ENCODE results near the gene SNUPN. TPM values are rescaled to one million over a fixed set of nuclear protein-coding genes. Genes with fewer than 3 reads are reported as not detected.
"Not testable (repeated sequence)": the region's sequence is repeated elsewhere in the genome, so short reads cannot be mapped to it uniquely, and the experiment has no call there.

SNUPN gene
- total RNA-seq, 2 experiments from 2014 or later = 30.4 to 31.8 TPM

DNA sequence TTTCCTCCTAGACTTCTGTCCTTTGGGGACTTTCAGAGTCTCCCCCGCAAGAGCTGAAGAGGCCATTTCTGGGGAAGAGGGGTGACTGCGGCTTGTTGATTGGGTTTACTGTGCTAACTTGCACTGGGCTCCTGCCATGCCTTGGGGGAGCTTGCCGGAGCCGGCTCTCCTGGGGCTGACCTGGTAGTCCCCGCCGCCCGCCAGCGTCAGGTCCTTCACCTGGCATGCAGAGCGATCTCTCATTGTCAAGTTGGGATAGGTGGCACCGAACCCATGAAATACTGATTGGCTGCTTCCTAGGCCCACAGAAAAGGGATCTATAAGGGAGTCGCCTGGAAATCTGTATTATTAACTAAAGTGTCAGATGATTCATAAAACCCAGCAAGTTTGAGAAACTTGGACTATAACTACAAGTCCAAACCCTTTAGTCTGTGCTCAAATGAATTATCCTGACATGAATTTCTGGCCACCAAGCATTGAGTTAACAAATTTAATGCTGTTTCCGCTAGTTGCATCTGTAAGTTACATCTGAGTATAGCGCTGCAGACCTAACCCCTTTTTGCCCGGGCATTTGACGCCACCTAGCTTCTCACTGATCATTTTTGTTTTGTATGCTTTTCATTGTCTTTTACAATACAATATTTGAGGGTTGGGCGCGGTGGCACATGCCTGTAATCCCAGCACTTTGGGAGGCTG, 15.1 kb upstream of the SNUPN start:
- ChIA-PET CTCF (interaction anchor here (0.5 to 5.5 kb wide), 15 partner anchors 10 to 649 kb away, joined by 3 to 25 read pairs (median 4); partner anchors contain the start of genes MAN2C1, PTPN9, SNUPN and UBE2Q2), POLR2A (interaction anchor here (0.5 to 4.3 kb wide), 10 partner anchors 11 to 275 kb away, joined by 3 to 73 read pairs (median 8); partner anchors contain the start of genes MAN2C1, PTPN9, SIN3A and SNUPN)

DNA sequence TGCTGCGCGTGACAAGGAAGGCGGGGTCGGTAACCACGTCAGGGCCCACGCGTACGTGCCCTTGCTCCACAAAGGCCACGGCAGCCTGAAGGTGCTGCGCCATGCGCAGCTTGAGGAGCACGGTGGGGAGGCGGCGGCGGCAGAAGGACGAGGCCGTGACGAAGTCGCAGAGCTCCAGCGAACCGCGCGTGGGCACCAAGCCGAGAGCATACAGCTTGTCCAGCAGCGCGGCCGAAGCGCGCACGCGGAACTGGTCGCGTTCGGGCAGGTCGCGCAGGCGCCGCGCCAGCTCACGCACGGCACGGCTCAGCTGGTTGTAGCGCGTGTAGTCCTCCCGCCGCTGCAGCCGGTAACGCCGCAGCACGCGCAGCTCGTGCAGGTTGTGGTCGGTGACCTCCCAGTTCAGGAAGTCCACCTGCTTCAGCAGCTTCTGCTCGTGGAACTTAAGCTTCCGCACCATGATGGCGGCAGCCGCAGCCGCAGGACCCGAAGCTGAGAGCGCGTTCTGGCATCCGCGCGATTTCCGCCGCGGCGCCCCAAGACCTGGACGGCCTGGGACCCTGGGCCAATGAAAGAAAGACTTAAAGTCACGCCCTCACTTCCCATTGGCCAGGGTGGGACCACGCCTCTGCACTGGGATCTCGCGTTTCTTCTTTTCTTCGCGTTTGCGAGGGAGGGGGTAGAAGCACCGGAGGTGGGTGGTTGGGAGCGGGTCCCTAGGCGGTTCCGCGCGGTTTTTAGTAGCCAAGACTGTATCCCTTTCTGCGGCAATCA, 14.4 kb upstream of the SNUPN start, which contains the start of gene IMP3:
IMP3 (minus strand) TSS at position 516 of the 774 bp plus-strand sequence; CDS start at position 460, 56 bp downstream.
- ChIA-PET POLR2A (interaction anchor here (0.7 to 4.3 kb wide), 10 partner anchors 11 to 1024 kb away, joined by 3 to 73 read pairs (median 6); partner anchors contain the start of genes MAN2C1, PTPN9, SIN3A and SNUPN), CTCF (interaction anchor here (0.8 to 5.5 kb wide), 9 partner anchors 12 to 272 kb away, joined by 3 to 25 read pairs (median 6); partner anchors contain the start of genes MAN2C1, SNUPN and UBE2Q2)

DNA sequence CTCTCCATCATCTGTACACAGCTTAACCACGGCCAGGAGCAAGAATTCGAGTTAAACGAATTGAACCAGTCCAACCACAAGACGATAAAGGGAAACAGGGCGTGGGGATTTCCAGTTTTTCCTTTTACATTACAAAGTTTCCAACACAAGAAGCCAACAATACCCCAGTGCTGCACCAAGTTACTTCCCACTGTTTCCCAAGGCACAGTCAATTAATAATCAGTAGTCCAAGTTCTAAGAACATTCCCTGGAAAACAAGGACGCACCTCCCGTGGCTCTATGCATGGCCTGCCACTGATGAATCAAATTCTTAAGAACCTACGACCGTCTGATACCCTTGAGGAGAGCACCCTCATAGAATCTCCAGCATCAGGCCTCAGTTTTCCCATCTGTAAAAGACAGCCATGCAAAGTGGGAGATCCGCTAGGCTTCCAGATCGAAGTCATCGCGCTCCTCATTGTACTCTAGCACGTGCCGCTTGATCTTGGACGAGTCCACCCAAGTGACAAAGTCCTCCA, 13.7 kb upstream of the SNUPN start:
- CTCF ChIA-PET = interaction anchor here (1.0 to 5.5 kb wide), 7 partner anchors 8 to 271 kb away, joined by 3 to 25 read pairs (median 6); partner anchors contain the start of genes MAN2C1, SNUPN and SNX33
- POLR2A ChIA-PET = interaction anchor here (0.8 to 4.3 kb wide), 10 partner anchors 12 to 1023 kb away, joined by 3 to 73 read pairs (median 6); partner anchors contain the start of genes MAN2C1, PTPN9, SIN3A and SNUPN

DNA sequence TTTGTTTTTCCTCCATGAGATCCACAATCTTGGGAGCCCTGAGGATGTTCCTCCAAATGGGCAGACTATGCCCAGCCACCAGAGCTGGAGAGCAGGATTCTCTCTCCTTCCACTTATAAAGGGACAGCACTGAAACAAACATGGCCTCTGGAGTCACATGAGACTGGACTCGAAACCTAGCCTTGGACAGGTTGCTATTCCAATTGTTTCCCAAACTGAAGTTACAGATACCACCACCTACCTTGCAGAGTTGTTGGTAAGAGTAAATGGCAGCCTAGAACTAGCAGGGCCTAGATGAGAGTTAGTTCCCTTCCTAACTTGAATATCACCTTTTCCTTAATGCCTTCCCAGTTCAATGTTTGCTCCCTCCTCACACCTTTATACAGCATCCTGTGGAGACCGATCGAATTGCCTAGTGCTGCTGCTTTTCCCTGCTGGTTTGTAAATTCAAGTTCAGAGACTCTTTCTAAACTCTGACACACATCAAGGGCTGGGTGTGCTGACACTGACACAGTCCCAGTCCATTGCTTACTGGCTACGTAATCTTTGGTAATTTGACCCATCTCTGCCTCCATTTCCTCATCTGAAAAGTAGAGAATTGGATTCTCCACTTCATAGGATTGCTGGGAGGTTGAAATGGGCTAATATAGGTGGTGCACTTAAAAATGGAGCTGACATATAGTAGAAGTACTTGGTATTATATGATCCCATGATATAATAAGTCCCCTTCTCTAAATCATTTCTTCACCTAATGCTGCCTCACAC, 11.9 kb upstream of the SNUPN start:
- CTCF ChIA-PET = interaction anchor here (1.1 to 5.5 kb wide), 2 partner anchors 11 to 184 kb away, joined by 3 to 25 read pairs; partner anchors contain the start of gene SNUPN
- POLR2A ChIA-PET = interaction anchor here (0.6 to 3.5 kb wide), 3 partner anchors 10 to 719 kb away, joined by 4 to 47 read pairs (median 4); partner anchors contain the start of gene SNUPN

DNA sequence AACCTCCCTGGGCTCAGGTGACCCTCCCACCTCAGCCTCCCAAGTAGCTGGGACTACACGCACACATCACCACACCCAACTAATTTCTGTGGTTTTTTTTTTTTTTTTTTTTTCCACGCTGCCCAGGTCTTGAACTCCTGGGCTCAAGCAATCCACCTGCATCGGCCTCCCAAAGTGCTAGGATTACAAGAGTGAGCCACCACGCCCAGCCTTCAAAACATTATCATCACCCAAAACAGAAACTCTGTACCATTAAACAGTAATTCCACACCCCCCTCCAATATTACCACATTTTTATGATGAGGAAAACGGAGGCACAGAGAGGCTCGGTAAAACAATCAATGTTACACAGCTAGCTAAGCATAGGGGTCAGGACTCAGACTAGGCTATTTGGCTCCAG, 10.5 kb upstream of the SNUPN start:
- ChIA-PET CTCF (interaction anchor here (0.6 to 5.5 kb wide), 2 partner anchors 10 to 118 kb away, joined by 3 to 25 read pairs; partner anchors contain the start of gene SNUPN), POLR2A (interaction anchor here (0.6 kb wide), 1 partner anchor 11 kb away, joined by 3 read pairs; the partner anchor contains the start of gene SNX33)

DNA sequence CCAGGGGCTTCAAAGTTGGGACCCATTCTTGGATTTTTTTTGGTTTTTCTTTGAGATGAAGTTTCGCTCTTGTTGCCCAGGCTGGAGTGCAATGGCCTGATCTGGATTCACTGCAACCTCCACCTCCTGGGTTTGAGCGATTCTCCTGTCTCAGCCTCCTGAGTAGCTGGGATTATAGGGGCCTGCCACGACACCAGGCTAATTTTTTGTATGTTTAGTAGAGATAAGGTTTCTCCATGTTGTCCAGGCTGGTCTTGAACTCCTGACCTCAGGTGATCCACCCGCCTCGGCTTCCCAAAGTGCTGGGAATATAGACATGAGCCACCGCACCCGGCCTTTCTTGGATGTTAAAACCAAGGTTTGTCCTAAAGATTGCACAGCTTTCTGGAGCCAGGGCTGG, 8.4 kb upstream of the SNUPN start:
- CTCF ChIA-PET, POLR2A ChIA-PET: not testable (repeated sequence)

DNA sequence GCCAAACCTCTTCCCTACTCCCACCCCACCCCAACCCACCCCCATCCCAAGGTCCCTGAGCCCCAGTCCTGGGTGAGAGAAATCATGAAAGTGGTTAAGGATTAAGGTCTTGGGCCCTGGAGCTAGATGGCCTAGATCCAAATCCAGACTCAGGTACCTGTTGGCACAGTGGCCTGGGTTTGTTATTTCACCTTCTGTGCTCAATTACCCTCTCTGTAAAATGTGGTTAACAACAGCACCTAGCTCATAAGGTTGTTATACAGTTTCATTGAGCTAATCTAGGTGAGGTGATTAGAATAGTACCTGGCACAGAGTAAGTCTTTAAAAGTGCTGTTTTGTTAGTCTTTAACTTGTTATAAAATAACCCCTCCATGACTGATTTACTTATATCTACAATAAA, 6.4 kb upstream of the SNUPN start:
- CTCF ChIA-PET = interaction anchor here (0.7 kb wide), 2 partner anchors 219 to 760 kb away, joined by 3 read pairs; no protein-coding TSS in a partner anchor
- POLR2A ChIA-PET = no interaction called here

DNA sequence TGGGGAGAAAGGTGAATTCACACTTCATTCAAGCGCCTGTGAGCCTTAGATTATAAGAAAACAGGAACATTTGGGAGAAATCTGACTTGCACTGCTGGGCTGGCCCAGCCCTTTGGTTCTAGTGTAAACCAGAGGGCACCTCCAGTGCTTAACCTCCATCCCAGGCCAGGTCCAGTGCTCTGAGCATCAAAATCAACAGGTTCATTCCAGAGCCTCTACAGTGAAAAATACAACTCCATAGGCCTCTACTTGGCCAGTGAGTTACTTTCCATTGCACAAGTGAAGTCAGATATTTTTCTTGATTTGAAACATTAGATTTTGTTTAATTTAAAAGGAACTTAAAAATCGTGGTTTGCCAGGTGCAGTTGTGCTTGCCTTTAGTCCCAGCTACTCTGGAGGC, 3.0 kb downstream of the SNUPN start:
- ChIA-PET POLR2A (interaction anchor here (0.7 kb wide), 1 partner anchor 174 kb away, joined by 3 read pairs; no protein-coding TSS in a partner anchor), CTCF (interaction anchor here (1.2 kb wide), 1 partner anchor 15 kb away, joined by 4 read pairs; no protein-coding TSS in a partner anchor)

DNA sequence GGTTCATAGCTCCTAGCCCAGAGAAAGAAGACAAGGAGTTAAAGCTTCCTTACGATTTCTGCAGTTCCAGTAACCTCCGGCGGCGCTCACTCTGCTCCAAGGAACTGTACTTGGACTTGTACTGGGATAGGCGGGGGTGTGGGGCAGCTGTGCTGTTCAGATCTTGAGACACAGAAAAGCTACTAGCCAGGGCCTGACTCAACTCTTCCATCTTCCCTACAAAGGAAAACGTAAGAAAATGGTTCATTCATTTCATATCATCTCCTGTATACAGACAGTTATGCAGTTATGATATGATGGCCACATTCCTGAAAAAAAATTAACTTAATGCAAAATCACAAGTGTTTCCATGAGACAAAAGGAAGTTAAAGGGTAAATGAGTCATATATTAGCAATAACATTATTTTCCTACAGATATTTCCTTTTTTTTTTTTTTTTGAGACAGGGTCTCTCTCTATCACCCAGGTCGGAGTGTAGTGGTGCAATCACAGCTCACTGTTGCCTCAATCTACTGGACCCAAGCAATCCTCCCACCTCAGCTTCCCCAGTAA, 4.6 kb downstream of the SNUPN start:
- CTCF ChIA-PET = interaction anchor here (0.5 kb wide), 1 partner anchor 47 kb away, joined by 3 read pairs; no protein-coding TSS in a partner anchor
- POLR2A ChIA-PET = interaction anchor here (0.8 kb wide), 1 partner anchor 12 kb away, joined by 3 read pairs; no protein-coding TSS in a partner anchor

DNA sequence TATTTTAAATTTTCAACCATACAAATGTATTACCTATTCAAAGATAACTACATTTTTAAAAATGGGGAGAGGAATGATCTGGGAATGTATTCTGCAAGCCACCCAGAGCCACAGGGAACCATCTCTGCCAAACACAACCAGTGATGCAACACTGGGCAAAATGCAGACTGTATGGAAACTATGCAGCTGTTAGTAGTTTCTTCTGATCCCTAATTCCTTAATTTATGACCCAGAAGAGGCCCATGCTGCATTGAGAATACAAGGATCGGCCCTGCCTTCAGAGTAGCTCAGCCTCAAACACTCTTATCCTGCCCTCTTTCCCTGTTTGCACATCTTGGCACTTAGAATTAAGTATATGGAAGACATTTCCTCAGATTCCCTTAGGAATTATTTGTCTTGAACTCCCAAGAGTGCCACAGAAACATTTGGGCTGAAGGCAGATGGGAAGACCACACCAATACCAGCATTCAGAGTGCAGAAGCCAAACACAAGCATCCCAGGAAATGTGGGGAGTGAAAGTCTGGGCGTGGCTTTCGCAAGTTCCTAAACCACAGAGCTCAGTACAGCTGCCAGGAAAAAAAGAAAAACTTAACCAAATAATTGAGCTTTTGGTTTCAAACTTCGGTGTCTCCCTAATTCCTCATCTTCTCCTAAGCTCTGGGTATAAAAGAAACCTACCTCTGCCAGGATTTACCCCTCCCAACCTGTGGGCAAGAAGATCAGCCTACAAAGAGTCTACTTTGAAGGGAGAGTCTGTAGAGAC, 5.3 kb downstream of the SNUPN start:
- POLR2A ChIA-PET = interaction anchor here (0.8 kb wide), 1 partner anchor 11 kb away, joined by 3 read pairs; no protein-coding TSS in a partner anchor
- CTCF ChIA-PET = interaction anchor here (0.5 kb wide), 1 partner anchor 46 kb away, joined by 3 read pairs; no protein-coding TSS in a partner anchor

DNA sequence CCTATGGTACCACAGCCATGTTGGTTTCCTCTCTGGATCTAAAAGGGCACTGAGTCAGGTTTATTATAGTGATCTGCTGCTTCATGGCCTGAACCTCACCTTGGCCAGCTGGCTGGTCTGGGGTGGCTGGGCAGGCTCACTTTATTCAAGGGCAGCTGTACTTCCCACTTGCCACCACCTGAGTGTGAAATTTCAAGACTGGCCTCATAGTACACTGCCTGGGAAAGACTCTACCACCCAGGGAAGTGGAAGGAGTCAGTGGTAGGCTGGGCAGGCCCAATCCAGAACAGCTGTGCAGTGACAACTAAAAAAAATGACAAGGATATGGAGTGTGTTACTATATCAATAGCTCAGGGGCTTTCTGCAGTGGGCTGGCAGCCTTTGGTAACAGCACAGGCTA, 8.8 kb downstream of the SNUPN start:
- CTCF ChIA-PET = no interaction called here

DNA sequence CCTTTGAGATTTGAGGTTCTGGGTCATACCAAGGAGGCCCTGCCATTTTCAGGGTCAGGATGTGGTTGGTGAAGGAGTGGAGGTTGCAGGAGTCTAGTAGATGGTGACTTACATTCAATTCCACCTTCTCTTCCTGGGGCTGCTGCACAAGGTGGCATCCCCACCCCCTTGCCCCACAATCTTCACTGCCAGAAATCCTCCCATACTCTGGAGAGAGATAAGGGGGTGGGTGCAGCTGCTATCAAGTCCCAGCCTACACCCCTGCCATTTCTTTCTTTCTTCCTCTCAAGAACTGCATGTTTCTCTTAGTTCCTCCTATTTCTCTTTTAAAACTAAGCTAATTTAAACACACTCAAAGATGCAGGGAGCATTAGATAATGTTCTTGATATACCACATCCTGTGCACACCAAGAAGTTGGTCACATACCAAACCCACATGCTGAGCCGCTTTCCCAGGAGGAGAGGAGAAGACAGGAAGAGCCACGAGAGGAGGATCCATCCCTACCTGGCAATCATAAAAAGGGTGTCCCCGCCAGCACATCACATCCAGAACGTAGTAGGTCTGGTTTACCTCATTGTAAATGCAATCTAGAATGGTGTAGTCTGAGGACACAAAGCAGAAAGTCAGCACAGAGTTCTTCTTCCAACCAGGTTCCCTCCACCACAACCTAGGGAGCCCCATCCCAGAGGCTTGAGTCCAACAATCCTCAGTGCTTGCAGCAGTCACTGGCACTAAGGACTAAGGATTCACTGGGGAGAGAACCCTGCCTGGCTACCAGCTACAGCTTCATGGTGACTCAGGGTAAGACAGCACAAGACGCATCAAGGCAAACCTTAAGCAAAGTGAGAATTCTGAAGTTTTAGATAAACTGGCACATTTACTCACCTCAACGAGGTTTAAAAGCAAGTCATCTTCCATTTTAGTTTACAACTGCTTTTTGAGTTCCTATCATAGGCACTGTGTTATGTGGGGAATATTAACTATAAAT, 18.5 kb downstream of the SNUPN start:
- CTCF ChIA-PET = interaction anchor here (1.3 to 1.5 kb wide), 2 partner anchors 9 to 16 kb away, joined by 4 to 5 read pairs; no protein-coding TSS in a partner anchor
- POLR2A ChIA-PET = interaction anchor here (1.3 kb wide), 1 partner anchor 28 kb away, joined by 3 read pairs; the partner anchor contains the start of gene PTPN9

More for the DNA sequence above, 8.8 kb downstream of the SNUPN start:
- POLR2A ChIA-PET = interaction anchor here (0.6 kb wide), 2 partner anchors 15 to 61 kb away, joined by 3 to 8 read pairs; no protein-coding TSS in a partner anchor

DNA sequence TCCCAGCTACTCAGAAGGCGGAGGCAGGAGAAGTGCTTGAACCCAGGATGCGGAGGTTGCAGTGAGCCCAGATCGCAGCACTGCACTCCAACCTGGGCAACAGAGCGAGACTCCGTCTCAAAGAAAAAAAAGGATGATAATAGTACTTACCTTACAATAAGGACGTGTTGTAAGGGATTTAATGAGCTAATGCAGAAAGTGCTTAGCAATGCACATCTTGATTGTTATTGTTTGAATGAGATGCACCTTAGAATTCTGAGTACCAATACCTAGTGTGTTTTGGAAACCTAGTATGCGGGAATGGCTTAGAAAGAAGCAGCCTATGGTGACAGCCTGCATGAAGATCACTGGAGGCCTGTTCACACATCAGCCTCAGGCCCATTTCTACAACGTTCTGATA, 19.5 kb downstream of the SNUPN start:
- POLR2A ChIA-PET = interaction anchor here (1.3 kb wide), 1 partner anchor 27 kb away, joined by 3 read pairs; the partner anchor contains the start of gene PTPN9

DNA sequence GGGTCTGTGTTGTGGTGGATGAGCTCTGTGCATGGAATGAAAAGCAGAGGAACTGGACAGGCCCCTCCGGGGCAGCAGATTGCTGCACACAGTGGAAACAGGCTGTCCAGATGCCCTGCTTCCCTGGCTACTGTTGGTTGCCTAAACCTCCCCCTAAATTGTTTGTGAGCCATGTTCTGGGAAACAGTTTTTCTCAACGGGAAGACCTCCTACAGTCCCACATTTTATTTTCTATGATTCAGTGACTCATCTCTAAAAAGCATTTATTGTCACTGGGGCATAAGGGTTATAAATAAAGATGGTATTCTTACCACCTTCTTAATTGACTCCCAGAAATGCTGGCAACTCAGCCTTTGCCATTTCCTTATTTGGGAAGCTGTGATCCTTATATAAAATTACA, 26.1 kb downstream of the SNUPN start:
- CTCF ChIA-PET = interaction anchor here (0.7 to 1.3 kb wide), 2 partner anchors 10 to 257 kb away, joined by 3 read pairs; no protein-coding TSS in a partner anchor
- POLR2A ChIA-PET = no interaction called here

More for the DNA sequence above, 19.5 kb downstream of the SNUPN start:
- CTCF ChIA-PET = no interaction called here

DNA sequence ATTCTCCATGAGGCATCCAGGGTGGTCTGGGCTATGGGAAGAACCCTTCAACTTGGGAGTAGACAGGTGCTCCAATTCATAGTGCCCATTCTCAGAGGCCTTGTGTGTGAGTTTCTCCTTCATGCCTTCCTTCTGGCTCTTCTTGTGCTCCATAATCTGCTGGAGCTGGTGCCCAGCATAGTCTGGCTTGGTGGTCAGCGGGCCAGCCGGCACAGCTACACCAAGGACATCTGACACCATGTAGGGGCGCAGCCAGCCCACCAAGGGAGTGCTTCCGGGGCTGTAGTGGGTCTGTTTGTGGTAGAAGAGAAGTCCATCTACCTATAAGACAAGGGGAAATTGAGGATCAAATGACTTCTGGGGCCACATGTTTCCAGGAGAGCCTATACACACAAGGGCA, 27.2 kb downstream of the SNUPN start:
- POLR2A ChIA-PET = interaction anchor here (1.3 kb wide), 1 partner anchor 19 kb away, joined by 3 read pairs; the partner anchor contains the start of gene PTPN9
- CTCF ChIA-PET = interaction anchor here (0.5 to 1.9 kb wide), 5 partner anchors 9 to 31 kb away, joined by 3 to 5 read pairs (median 4); no protein-coding TSS in a partner anchor

Data from activated CD8-positive, alpha-beta memory T cell treated with anti-CD3 and anti-CD28 coated beads for 36 hours (primary cell).